Stimulated activated CD4-positive, alpha-beta T cell treated with anti-CD3 and anti-CD28 coated beads, Interleukin-2, amount 100 ng/mL, for 24 hours (primary cell): ENCODE measurements around the gene NEDD4L.
"Not testable (repeated sequence)": the region's sequence is repeated elsewhere in the genome, so short reads cannot be mapped to it uniquely, and the experiment has no call there.

ENCODE experiments used
- DNase-seq, 2 donors: peaks; one replicate each; pipeline ENCODE4 v3.0.0-alpha.2; 2020

The NEDD4L gene

GRCh38 chr18:58161659-58162058 lies 117.6 kb downstream of the NEDD4L start:
- no peak for DNase-seq

- no peak for DNase-seq
Measured at GRCh38 chr18:58162127-58162526, 118.1 kb downstream of the NEDD4L start.

GRCh38 chr18:58163004-58163590 lies 119.1 kb downstream of the NEDD4L start:
- DNase-seq: no peak

- no peak for DNase-seq
Measured at GRCh38 chr18:58166278-58166844, 122.3 kb downstream of the NEDD4L start.

- DNase-seq: no peak
Measured at GRCh38 chr18:58167073-58167472, 123.0 kb downstream of the NEDD4L start.

GRCh38 chr18:58168221-58168620 lies 124.2 kb downstream of the NEDD4L start:
- no peak for DNase-seq

- no peak for DNase-seq
Measured at GRCh38 chr18:58168993-58169392, 125.0 kb downstream of the NEDD4L start.

GRCh38 chr18:58169472-58169871 lies 125.4 kb downstream of the NEDD4L start:
- no peak for DNase-seq

GRCh38 chr18:58170036-58170435 lies 126.0 kb downstream of the NEDD4L start:
- not testable (repeated sequence) for DNase-seq

GRCh38 chr18:58172031-58172430 lies 128.0 kb downstream of the NEDD4L start:
- no peak for DNase-seq

- no peak for DNase-seq
Measured at GRCh38 chr18:58174285-58174684, 130.3 kb downstream of the NEDD4L start.

- no peak for DNase-seq
Measured at GRCh38 chr18:58175122-58175785, 131.2 kb downstream of the NEDD4L start.

- DNase-seq: no peak
Measured at GRCh38 chr18:58175786-58176176, 131.8 kb downstream of the NEDD4L start.

GRCh38 chr18:58177004-58177717 lies 133.1 kb downstream of the NEDD4L start:
- DNase-seq: no peak

- no peak for DNase-seq
Measured at GRCh38 chr18:58177896-58178470, 134.0 kb downstream of the NEDD4L start.

- DNase-seq: no peak
Measured at GRCh38 chr18:58178511-58178910, 134.5 kb downstream of the NEDD4L start.

GRCh38 chr18:58180172-58180571 lies 136.1 kb downstream of the NEDD4L start:
- no peak for DNase-seq

- peak; percentile 69 to 75 for DNase-seq
Measured at GRCh38 chr18:58180738-58181353, 136.8 kb downstream of the NEDD4L start.

- no peak for DNase-seq
Measured at GRCh38 chr18:58181988-58182387, 138.0 kb downstream of the NEDD4L start.

GRCh38 chr18:58183226-58183625 lies 139.2 kb downstream of the NEDD4L start:
- no peak for DNase-seq

- DNase-seq: no peak
Measured at GRCh38 chr18:58186258-58186948, 142.4 kb downstream of the NEDD4L start.

- DNase-seq: no peak
Measured at GRCh38 chr18:58187674-58188073, 143.6 kb downstream of the NEDD4L start.
